ENCODE results near the gene EXOSC10.
"Not testable (repeated sequence)": the region's sequence is repeated elsewhere in the genome, so short reads cannot be mapped to it uniquely, and the experiment has no call there.

EXOSC10 gene

GRCh38 chr1:11042065-11042464, 57.6 kb downstream of the EXOSC10 start:
- Histone ChIP-seq H3K4me1 (ENCODE audit: insufficient read depth, low read length) (no peaks in the 10 kb centered on the region), H3K9ac (ENCODE audit: low read depth, low read length) (no peak overlapping the region), H3K36me3 (ENCODE audit: insufficient read depth, low read length) (no peaks in the 10 kb centered on the region), H3K4me3 (ENCODE audit: low read length) (no peak overlapping the region), H3K27me3 (ENCODE audit: insufficient read depth, low read length) (no peaks in the 10 kb centered on the region), H3K27ac (ENCODE audit: low read depth, low read length) (no peak overlapping the region), H3K9me3 (ENCODE audit: insufficient read depth, low read depth, low read length) (no peaks in the 10 kb centered on the region)
- 83% methylated on average over 3 of the region's 3 CpGs for WGBS

- Histone ChIP-seq H3K27me3 (ENCODE audit: insufficient read depth, low read length) (no peaks in the 10 kb centered on the region), H3K4me3 (ENCODE audit: low read length) (no peak overlapping the region), H3K4me1 (ENCODE audit: insufficient read depth, low read length) (no peaks in the 10 kb centered on the region), H3K9ac (ENCODE audit: low read depth, low read length) (no peak overlapping the region), H3K36me3 (ENCODE audit: insufficient read depth, low read length) (no peaks in the 10 kb centered on the region), H3K27ac (ENCODE audit: low read depth, low read length) (no peak overlapping the region), H3K9me3 (ENCODE audit: insufficient read depth, low read depth, low read length) (no peaks in the 10 kb centered on the region)
These were observed 58.6 kb downstream of the EXOSC10 start for GRCh38 chr1:11041048-11041447.

DNA sequence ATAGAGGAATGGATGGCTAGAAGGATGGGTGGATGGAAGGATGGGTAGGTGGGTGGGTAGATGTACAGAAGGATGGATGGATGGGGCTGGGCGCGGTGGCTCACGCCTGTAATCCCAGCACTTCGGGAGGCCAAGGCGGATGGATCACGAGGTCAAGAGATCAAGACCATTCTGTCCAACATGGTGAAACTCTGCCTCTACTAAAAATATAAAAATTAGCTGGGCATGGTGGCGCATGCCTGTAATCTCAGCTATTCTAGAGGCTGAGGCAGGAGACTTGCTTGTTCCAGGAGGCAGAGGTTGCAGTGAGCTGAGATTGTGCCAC, 59.6 kb downstream of the EXOSC10 start:
- not testable (repeated sequence) for H3K36me3 ChIP-seq (ENCODE audit: insufficient read depth, low read length); H3K9me3 ChIP-seq (ENCODE audit: insufficient read depth, low read depth, low read length); H3K27me3 ChIP-seq (ENCODE audit: insufficient read depth, low read length); H3K4me3 ChIP-seq (ENCODE audit: low read length); H3K9ac ChIP-seq (ENCODE audit: low read depth, low read length); H3K27ac ChIP-seq (ENCODE audit: low read depth, low read length); H3K4me1 ChIP-seq (ENCODE audit: insufficient read depth, low read length)
- WGBS, result 95% methylated on average over 7 of the region's 7 CpGs

- no peaks in the 10 kb centered on the region for H3K4me1 ChIP-seq (ENCODE audit: insufficient read depth, low read length)
- H3K9ac ChIP-seq (ENCODE audit: low read depth, low read length), result no peak overlapping the region
- H3K9me3 ChIP-seq (ENCODE audit: insufficient read depth, low read depth, low read length), result no peaks in the 10 kb centered on the region
- H3K27ac ChIP-seq (ENCODE audit: low read depth, low read length), result no peak overlapping the region
- no peaks in the 10 kb centered on the region for H3K36me3 ChIP-seq (ENCODE audit: insufficient read depth, low read length)
- H3K4me3 ChIP-seq (ENCODE audit: low read length), result no peak overlapping the region
- 80% methylated on average over 2 of the region's 2 CpGs for WGBS
- H3K27me3 ChIP-seq (ENCODE audit: insufficient read depth, low read length), result no peaks in the 10 kb centered on the region
These were observed 60.1 kb downstream of the EXOSC10 start for GRCh38 chr1:11039351-11040104.

- no peak overlapping the region for H3K9ac ChIP-seq (ENCODE audit: low read depth, low read length)
- 6% methylated on average over 7 of the region's 8 CpGs for WGBS
- H3K4me1 ChIP-seq (ENCODE audit: insufficient read depth, low read length), result no peaks in the 10 kb centered on the region
- no peaks in the 10 kb centered on the region for H3K36me3 ChIP-seq (ENCODE audit: insufficient read depth, low read length)
- H3K4me3 ChIP-seq (ENCODE audit: low read length), result no peak overlapping the region
- no peaks in the 10 kb centered on the region for H3K27me3 ChIP-seq (ENCODE audit: insufficient read depth, low read length)
- H3K9me3 ChIP-seq (ENCODE audit: insufficient read depth, low read depth, low read length), result no peaks in the 10 kb centered on the region
- H3K27ac ChIP-seq (ENCODE audit: low read depth, low read length), result no peak overlapping the region
These were observed 61.9 kb downstream of the EXOSC10 start for GRCh38 chr1:11037740-11038182.

- not testable (repeated sequence) for H3K4me3 ChIP-seq (ENCODE audit: low read length); H3K4me1 ChIP-seq (ENCODE audit: insufficient read depth, low read length); H3K27me3 ChIP-seq (ENCODE audit: insufficient read depth, low read length); H3K27ac ChIP-seq (ENCODE audit: low read depth, low read length); H3K9me3 ChIP-seq (ENCODE audit: insufficient read depth, low read depth, low read length); H3K9ac ChIP-seq (ENCODE audit: low read depth, low read length); H3K36me3 ChIP-seq (ENCODE audit: insufficient read depth, low read length)
- WGBS, result 69% methylated on average over 16 of the region's 18 CpGs
These were observed 62.5 kb downstream of the EXOSC10 start for GRCh38 chr1:11037019-11037739.

GRCh38 chr1:11031624-11032262, 67.9 kb downstream of the EXOSC10 start:
- Histone ChIP-seq H3K27me3 (ENCODE audit: insufficient read depth, low read length) (no peaks in the 10 kb centered on the region), H3K36me3 (ENCODE audit: insufficient read depth, low read length) (peaks cover 25% of the 10 kb centered on the region), H3K27ac (ENCODE audit: low read depth, low read length) (no peak overlapping the region), H3K9ac (ENCODE audit: low read depth, low read length) (no peak overlapping the region), H3K4me1 (ENCODE audit: insufficient read depth, low read length) (no peaks in the 10 kb centered on the region), H3K9me3 (ENCODE audit: insufficient read depth, low read depth, low read length) (no peaks in the 10 kb centered on the region), H3K4me3 (ENCODE audit: low read length) (no peak overlapping the region)
- WGBS, result 94% methylated on average over 9 of the region's 10 CpGs

DNA sequence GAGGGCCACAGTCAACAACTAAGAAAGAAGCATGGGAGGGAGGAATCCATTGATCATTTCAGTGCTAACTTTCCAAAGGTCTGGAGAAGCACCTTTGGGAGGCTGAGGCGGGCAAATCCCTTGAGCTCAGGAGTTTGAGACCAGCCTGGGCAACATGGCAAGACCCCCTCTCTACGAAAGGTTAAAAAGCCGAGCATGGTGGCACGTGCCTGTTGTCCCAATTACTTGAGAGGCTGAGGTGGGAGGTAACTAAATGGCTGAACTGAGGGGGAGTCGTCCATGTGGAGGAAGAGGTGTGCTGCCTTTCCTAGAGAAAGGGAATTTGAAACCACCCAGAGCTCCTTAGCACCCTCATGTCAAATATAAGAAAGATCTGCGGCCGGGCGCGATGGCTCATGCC, 68.8 kb downstream of the EXOSC10 start:
- no peak overlapping the region for H3K9ac ChIP-seq (ENCODE audit: low read depth, low read length)
- H3K4me1 ChIP-seq (ENCODE audit: insufficient read depth, low read length), result no peaks in the 10 kb centered on the region
- 94% methylated on average over 9 of the region's 9 CpGs for WGBS
- no peaks in the 10 kb centered on the region for H3K27me3 ChIP-seq (ENCODE audit: insufficient read depth, low read length)
- H3K27ac ChIP-seq (ENCODE audit: low read depth, low read length), result 0 out of 2 replicates have a peak overlapping the region, but pooled peaks have one; percentile 46
- H3K9me3 ChIP-seq (ENCODE audit: insufficient read depth, low read depth, low read length), result no peaks in the 10 kb centered on the region
- peaks cover 34% of the 10 kb centered on the region for H3K36me3 ChIP-seq (ENCODE audit: insufficient read depth, low read length)
- H3K4me3 ChIP-seq (ENCODE audit: low read length), result no peak overlapping the region

DNA sequence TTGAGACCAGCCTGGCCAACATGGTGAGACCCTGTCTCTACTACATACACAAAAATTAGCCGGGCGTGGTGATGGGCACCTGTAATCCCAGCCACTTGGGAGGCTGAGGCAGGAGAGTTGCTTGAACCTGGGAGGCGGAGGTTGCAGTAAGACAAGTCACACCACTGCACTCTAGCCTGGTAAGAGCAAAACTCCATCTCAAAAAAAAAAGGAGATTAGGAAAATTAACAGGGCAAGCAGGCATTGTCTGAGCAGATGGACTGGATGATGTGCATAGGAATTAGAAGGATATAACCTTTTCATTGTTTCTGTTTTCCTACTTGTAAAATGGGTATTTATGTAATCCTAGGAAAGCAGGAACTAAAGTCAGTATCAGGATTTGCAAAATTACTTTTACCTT, 71.7 kb downstream of the EXOSC10 start:
- WGBS, result 98% methylated on average over 3 of the region's 3 CpGs
- Histone ChIP-seq H3K36me3 (ENCODE audit: insufficient read depth, low read length) (peaks cover 62% of the 10 kb centered on the region), H3K27me3 (ENCODE audit: insufficient read depth, low read length) (no peaks in the 10 kb centered on the region), H3K9ac (ENCODE audit: low read depth, low read length) (no peak overlapping the region), H3K27ac (ENCODE audit: low read depth, low read length) (no peak overlapping the region), H3K9me3 (ENCODE audit: insufficient read depth, low read depth, low read length) (no peaks in the 10 kb centered on the region), H3K4me1 (ENCODE audit: insufficient read depth, low read length) (no peaks in the 10 kb centered on the region), H3K4me3 (ENCODE audit: low read length) (no peak overlapping the region)

GRCh38 chr1:11027316-11027715, 72.4 kb downstream of the EXOSC10 start:
- H3K4me1 ChIP-seq (ENCODE audit: insufficient read depth, low read length), result no peaks in the 10 kb centered on the region
- H3K27me3 ChIP-seq (ENCODE audit: insufficient read depth, low read length), result no peaks in the 10 kb centered on the region
- peaks cover 69% of the 10 kb centered on the region for H3K36me3 ChIP-seq (ENCODE audit: insufficient read depth, low read length)
- H3K27ac ChIP-seq (ENCODE audit: low read depth, low read length), result no peak overlapping the region
- no peak overlapping the region for H3K4me3 ChIP-seq (ENCODE audit: low read length)
- WGBS, result 87% methylated on average over 6 of the region's 6 CpGs
- no peaks in the 10 kb centered on the region for H3K9me3 ChIP-seq (ENCODE audit: insufficient read depth, low read depth, low read length)
- H3K9ac ChIP-seq (ENCODE audit: low read depth, low read length), result no peak overlapping the region

DNA sequence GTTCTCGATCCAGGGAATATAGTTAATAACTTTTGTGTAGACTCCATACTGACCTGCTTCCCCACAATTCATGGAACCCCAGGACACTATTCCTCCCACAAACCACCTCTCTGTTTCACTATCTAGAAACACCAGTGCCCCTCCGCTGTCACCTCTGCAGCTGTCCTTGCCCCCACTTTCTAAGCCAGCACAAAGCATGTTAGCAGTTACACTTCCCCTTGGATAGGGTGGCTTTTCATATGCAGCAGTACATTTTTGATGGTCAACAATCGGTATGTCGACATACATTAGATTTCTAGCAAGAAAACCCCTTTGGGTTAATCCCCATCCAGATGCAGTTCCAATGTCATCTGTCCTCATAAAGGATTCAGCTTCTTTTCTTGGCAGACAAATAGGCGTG, 72.8 kb downstream of the EXOSC10 start:
- H3K36me3 ChIP-seq (ENCODE audit: insufficient read depth, low read length), result peaks cover 73% of the 10 kb centered on the region
- no peak overlapping the region for H3K9ac ChIP-seq (ENCODE audit: low read depth, low read length)
- H3K4me1 ChIP-seq (ENCODE audit: insufficient read depth, low read length), result no peaks in the 10 kb centered on the region
- 93% methylated on average over 5 of the region's 5 CpGs for WGBS
- H3K9me3 ChIP-seq (ENCODE audit: insufficient read depth, low read depth, low read length), result no peaks in the 10 kb centered on the region
- H3K27ac ChIP-seq (ENCODE audit: low read depth, low read length), result no peak overlapping the region; the same call in 1 of the 2 replicates
- H3K4me3 ChIP-seq (ENCODE audit: low read length), result no peak overlapping the region
- H3K27me3 ChIP-seq (ENCODE audit: insufficient read depth, low read length), result no peaks in the 10 kb centered on the region
